ENCODE data around the gene TSPAN15.

- TF ChIP-seq CTCF (conservative IDR thresholded peaks at IDR 0.05; ENCODE audit: low read depth in 2 of 2) = no peak
- no peak for TF ChIP-seq POLR2AphosphoS5 (IDR thresholded peaks at IDR 0.05; ENCODE audit: low read depth)
- TF ChIP-seq EZH2phosphoT487 (IDR thresholded peaks at IDR 0.05; ENCODE audit: unreplicated experiment) = no peak
- no peak for TF ChIP-seq EZH2 (IDR thresholded peaks at IDR 0.05; ENCODE audit: low read depth, unreplicated experiment)
These were observed 14.9 kb downstream of the TSPAN15 start for GRCh38 chr10:69466158-69466490.

Measured in GM23338 (cell line).